ENCODE measurements around the gene PMPCA. TPM values are rescaled to one million over a fixed set of nuclear protein-coding genes. Genes with fewer than 3 reads are reported as not detected.

PMPCA gene
- total RNA-seq, 4 donors from 2014 or later: 29.4 to 38.7 (median 33.5) TPM

DNA sequence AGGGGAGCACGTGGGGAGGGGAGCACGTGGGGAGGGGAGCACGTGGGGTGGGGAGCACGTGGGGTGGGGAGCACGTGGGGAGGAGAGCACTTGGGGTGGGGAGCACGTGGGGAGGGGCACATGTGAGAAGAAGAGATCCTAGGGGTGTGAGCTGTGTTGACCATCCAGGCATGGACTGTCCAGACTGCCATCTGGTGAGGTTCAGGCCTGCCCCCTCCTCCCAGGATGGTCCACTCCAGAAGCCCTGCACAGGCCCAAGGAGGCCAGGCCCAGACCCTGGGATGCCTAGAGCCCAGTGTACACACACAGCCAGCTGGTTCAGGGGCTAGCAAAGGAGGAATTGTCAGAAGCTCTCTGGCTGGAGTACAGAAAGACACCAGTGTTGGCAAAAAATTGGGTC lies 12.8 kb upstream of the PMPCA start:
- Histone ChIP-seq H3K36me3 (peaks cover 18 to 69% (median 30%) of the 10 kb centered on the region in 3 donors), H3K9me3 (no peaks in the 10 kb centered on the region), H3K4me1 (peaks cover 15 to 24% (median 16%) of the 10 kb centered on the region in 3 donors), H3K27ac (no peak overlapping the region), H3K4me3 (no peak overlapping the region), H3K27me3 (no peaks in the 10 kb centered on the region)
- TF ChIP-seq, protein P1, sequence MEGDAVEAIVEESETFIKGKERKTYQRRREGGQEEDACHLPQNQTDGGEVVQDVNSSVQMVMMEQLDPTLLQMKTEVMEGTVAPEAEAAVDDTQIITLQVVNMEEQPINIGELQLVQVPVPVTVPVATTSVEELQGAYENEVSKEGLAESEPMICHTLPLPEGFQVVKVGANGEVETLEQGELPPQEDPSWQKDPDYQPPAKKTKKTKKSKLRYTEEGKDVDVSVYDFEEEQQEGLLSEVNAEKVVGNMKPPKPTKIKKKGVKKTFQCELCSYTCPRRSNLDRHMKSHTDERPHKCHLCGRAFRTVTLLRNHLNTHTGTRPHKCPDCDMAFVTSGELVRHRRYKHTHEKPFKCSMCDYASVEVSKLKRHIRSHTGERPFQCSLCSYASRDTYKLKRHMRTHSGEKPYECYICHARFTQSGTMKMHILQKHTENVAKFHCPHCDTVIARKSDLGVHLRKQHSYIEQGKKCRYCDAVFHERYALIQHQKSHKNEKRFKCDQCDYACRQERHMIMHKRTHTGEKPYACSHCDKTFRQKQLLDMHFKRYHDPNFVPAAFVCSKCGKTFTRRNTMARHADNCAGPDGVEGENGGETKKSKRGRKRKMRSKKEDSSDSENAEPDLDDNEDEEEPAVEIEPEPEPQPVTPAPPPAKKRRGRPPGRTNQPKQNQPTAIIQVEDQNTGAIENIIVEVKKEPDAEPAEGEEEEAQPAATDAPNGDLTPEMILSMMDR (IDR thresholded peaks at IDR 0.05): no peak
- TF ChIP-seq POLR2A (IDR thresholded peaks at IDR 0.05): no peak
- DNase-seq: no peak
- intact Hi-C loops (cut with DNase I): no loop called here
- 50 to 82% methylated on average over 1 to 3 of the region's 6 CpGs for WGBS, 2 donors

DNA sequence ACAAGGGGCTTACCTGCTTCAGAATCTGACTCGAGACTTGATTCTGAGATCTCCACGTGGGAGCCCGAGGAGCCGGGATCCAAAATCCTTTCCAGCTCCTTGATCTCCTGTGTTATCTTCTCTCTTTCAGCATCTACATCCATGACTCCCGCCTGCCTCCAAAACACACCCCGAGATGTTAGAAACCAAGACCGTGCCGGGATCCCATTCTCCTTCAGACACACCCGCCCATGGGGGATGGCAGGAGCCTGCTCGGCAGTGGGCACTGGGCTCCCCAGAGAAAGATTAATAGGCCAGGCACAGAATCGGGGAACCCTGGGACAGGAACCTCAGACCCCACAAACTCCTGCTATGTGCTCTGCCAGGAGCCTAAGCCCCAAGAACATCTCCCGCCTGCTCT lies 12.2 kb upstream of the PMPCA start:
- no peak overlapping the region for H3K27ac ChIP-seq
- peaks cover 12 to 67% (median 30%) of the 10 kb centered on the region in 3 donors for H3K36me3 ChIP-seq
- TF ChIP-seq, protein P1 (IDR thresholded peaks at IDR 0.05): no peak
- TF ChIP-seq POLR2A (IDR thresholded peaks at IDR 0.05): no peak
- H3K4me1 ChIP-seq: peaks cover 15 to 24% (median 16%) of the 10 kb centered on the region in 3 donors
- intact Hi-C loops (cut with DNase I): no loop called here
- no peaks in the 10 kb centered on the region for H3K27me3 ChIP-seq
- no peak for DNase-seq
- 79 to 91% methylated on average over 5 to 8 of the region's 12 CpGs for WGBS, 2 donors
- H3K9me3 ChIP-seq: no peaks in the 10 kb centered on the region
- H3K4me3 ChIP-seq: no peak overlapping the region

DNA sequence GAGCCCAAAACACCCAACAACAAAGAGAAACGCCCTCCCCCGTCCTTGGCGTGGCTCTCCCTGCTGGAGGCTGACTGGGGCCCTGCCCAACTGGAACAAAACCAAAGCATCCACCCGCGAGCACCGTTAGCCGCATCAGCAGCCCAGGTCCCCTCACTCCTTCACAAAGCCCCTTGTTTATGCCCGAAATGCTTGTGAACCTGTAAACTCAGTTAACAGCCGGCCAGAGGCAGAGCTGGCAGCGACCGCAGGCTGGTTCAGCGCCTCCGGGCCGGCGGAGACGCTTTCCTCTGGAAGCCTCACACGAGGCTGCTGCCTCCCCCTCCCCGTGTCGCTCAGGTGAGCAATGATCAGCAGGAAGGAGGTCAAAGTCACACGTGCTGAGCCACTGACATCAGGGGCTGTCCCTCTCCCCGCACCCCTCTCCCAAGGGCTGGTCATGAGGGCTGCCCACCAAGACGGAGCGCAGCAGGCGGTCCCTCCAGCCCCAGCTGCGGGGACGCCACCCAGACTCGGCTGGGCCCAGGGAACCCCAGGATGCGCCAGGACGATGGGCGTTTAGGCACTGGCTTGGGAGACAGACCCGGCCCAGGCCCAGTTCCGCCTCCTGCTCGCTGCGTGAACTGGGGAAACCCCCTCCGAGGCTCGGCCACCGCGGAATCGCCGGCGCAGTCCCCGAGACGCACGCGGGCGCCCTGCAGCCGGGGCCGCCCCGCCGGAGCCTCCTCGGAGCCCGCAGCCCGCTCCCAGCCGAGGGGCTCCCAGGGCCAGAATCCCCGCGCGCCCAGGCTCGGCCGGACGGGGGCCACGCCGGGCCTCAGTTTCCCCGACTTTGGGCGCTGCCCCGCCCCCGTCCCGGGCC lies 11.1 kb upstream of the PMPCA start:
- H3K4me1 ChIP-seq: peaks cover 15 to 33% (median 16%) of the 10 kb centered on the region in 3 donors
- H3K27ac ChIP-seq: peak overlapping the region in 3 of 4 donors; percentile 8 to 71 (median 64)
- peaks cover 9 to 67% (median 27%) of the 10 kb centered on the region in 3 donors for H3K36me3 ChIP-seq
- 4 to 5% methylated on average over 8 to 9 of the region's 67 CpGs for WGBS, 2 donors
- H3K27me3 ChIP-seq: no peaks in the 10 kb centered on the region
- DNase-seq: no peak
- TF ChIP-seq POLR2A (IDR thresholded peaks at IDR 0.05): no peak
- intact Hi-C loops (cut with DNase I): no loop called here
- no peaks in the 10 kb centered on the region for H3K9me3 ChIP-seq
- H3K4me3 ChIP-seq: peak overlapping the region; percentile 56 to 93 (median 83)

DNA sequence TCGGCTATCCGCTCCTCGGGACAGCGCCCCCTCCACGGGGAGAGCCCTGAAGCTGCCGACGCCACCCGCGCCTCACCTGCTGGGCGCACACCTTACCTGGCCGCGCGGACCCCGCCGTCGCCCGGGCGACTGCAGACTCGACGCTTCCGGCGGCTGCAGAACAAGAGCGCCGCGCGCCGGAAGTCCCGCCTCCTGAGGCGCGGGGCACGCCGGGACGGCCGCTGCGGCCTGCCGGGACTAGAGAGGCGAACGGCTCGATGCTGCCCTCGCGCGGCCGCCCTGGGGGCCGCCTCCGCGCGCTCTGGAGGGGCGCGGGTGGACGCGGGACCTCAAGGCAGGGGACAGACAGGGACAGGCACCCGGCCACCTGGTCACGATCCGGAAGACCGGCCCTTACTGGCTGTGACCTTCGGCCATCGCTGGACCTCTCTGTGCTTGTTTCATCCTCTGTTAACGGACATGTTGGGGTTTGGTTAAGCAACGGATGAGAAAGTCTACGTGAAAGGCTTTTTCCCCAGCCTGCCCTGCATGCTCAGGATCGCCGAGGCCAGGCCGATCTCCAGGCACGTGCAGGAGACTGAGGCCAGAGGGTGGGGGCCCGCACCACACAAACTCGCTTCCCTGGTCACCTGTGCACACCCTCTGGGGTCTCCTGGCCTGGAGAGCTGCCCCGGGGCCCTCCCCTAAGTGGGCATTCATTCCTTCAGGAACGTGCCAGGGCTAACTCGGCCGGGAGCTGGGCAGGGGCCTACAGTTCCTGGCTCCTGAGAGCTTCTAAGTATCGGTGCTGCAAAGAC lies 10.2 kb upstream of the PMPCA start, which contains the start of gene SNAPC4:
Gene SNAPC4, minus strand, starts transcription at position 133 of the 797 bp plus-strand sequence. CDS start 1,742 bp downstream, outside the sequence.
- Histone ChIP-seq H3K4me1 (peaks cover 16 to 41% (median 18%) of the 10 kb centered on the region in 3 donors), H3K27me3 (no peaks in the 10 kb centered on the region), H3K9me3 (no peaks in the 10 kb centered on the region), H3K4me3 (peak within 1 kb of the TSS; percentile 56 to 93 (median 83)), H3K36me3 (peaks cover 2 to 67% (median 20%) of the 10 kb centered on the region in 3 donors), H3K27ac (peak within 1 kb of the TSS; percentile 8 to 71 (median 40))
- WGBS, 2 donors: 8% methylated on average over 5 of the region's 71 CpGs; no CpG with 5 or more reads in 1 of the 2 donors
- TF ChIP-seq, protein P1 (IDR thresholded peaks at IDR 0.05): peak; percentile 89 to 99 (median 94)
- peak in 1 of 4 donors; percentile 57 for TF ChIP-seq POLR2A (IDR thresholded peaks at IDR 0.05)
- DNase-seq: peak; percentile 23
- intact Hi-C loops (cut with DNase I): no loop called here

DNA sequence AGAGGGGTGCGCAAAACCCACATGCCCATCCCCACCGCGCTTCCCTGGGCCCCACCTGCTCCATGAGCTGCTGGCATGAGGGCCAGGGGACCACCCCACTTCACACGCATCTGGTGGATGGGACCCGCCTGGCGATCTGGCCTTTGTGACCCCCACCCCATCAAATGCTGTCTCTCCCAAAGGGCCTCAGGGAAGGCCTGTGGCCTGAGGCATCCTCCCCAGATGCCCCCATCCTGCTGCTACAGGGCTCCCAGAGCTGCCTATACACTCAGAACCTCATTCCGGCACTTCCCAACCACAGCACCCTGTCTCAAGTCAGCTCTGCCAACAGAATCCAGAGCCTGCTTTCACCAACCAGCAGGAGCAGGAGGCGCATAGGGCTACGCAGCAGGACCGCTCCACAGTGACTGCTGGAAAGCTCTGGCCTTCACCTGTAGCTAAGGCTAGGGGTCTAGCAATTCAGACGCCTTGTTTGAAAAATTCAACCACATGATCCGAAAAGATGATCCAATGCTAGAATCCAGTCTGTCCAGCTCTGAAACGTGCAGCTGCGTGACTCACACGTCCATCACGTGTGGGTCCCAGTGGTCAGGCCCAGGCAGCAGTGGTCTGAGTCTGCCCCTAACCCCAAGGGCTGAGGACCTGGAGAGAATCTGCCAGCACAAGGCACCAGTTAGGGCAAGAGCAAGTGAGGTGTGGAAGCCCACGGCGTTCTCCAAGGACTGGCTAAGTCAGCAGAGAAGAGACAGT lies 9.1 kb upstream of the PMPCA start:
- no peaks in the 10 kb centered on the region for H3K9me3 ChIP-seq
- no peak for TF ChIP-seq POLR2A (IDR thresholded peaks at IDR 0.05)
- TF ChIP-seq, protein P1 (IDR thresholded peaks at IDR 0.05): no peak
- no peak for DNase-seq
- 88 to 89% methylated on average over 8 to 16 of the region's 18 CpGs for WGBS, 2 donors
- H3K36me3 ChIP-seq: peaks cover 0 to 67% (median 10%) of the 10 kb centered on the region in 3 donors
- H3K4me3 ChIP-seq: no peak overlapping the region
- intact Hi-C loops (cut with DNase I): no loop called here
- no peaks in the 10 kb centered on the region for H3K27me3 ChIP-seq
- H3K27ac ChIP-seq: no peak overlapping the region
- H3K4me1 ChIP-seq: peaks cover 16 to 52% (median 18%) of the 10 kb centered on the region in 3 donors

Data from esophagus squamous epithelium (tissue), 5 donors.